GM19397 (cell line): ENCODE results near the gene IDUA.

Experiments
- ATAC-seq: cut with Tn5 transposase; IDR thresholded peaks from one replicate; pipeline ENCODE4 v1.9.1; 2021; ENCODE audit warnings: mild to moderate bottlenecking, moderate library complexity; ENCODE audit not compliant: unreplicated experiment

The IDUA gene

DNA sequence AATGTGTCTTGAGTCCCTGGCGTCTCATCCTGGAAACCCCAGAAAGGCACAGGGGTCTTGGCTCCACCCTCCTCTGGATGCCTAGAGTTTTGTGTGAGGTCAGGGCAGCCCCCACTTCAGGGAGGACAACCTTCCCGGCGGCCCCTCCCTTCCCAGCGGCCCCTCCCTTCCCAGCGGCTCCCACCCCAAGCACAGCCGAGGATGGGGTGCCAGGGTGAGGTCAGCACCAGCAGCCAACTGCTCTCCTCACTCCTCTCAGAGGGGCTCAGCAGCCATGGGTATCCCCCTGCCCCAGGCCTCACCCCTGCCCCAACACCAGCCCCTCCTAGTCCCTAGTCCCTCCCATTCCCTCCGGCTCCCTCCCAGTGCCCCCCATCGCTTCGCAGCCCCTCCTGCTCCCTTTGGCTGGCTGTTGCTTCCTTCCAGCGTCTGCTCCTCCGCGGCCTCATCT is 30.9 kb upstream of the IDUA start:
- ATAC-seq, result no peak

DNA sequence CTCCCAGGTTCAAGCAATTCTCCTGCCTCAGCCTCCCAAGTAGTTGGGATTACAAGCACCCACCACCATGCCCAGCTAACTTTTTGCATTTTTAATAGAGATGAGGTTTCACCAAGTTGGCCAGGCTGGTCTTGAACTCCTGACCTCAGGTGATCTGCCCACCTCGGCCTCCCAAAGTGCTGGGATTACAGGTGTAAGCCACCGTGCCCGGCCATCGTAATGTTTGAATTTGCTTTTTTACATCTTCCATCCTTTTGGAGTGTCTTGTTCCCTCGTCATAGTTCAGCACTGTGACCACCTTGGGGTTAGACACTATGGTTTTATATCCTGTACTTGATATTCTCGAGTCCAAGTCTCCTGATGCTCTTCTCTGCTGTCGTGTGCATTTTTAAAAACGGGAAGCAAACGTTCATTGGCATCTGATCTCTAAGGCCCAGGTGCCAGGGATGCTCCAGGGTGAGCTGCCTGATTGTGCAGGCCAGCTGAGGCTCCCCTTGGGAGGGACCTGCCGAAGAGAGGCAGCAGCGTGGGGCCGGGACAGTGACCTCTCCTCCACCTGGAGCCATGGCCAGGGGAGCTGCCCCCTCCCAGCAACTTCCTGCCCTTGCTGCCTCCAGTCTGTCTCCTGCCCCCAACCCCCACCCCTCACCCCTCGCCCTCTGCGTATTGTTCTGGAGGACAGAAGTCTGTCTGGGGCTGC is 30.2 kb upstream of the IDUA start:
- ATAC-seq, result no peak

DNA sequence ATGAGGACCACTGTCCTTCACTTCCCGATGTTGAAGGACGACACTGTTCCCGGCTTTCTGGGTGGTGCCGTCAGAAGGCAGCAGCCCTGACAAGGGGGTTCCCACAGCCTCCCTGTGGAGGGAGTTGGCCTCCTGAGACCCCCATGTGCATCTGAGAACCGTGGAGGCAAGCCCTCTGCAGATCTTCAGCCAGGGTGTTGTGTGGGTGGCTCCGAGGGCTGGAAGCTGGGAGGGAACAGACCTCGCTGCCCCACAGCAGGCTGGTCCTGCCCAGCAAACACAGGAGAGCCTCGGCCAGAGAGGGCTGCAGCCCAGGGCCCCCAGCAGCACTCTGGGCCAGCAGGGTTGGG is 29.6 kb upstream of the IDUA start:
- ATAC-seq, result no peak

DNA sequence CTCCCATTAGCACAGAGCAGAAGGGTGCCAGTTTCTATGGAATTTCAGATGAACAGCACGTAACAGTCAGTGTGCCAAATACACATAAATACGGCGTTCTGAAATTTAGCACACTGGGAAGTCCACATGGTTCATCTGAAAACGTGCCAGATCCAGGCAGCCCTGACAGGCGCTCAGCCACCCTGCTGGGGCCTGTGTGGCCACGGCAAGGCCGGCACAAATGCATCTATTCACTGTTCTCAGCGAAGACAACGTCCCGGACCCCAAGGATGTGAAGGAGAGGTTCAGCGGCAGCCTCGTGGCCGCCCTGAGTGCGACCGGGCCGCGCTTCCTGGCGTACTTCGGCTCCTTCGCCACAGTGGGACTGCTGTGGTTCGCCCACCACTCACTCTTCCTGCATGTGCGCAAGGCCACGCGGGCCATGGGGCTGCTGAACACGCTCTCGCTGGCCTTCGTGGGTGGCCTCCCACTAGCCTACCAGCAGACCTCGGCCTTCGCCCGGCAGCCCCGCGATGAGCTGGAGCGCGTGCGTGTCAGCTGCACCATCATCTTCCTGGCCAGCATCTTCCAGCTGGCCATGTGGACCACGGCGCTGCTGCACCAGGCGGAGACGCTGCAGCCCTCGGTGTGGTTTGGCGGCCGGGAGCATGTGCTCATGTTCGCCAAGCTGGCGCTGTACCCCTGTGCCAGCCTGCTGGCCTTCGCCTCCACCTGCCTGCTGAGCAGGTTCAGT is 29.1 kb upstream of the IDUA start:
- no peak for ATAC-seq

DNA sequence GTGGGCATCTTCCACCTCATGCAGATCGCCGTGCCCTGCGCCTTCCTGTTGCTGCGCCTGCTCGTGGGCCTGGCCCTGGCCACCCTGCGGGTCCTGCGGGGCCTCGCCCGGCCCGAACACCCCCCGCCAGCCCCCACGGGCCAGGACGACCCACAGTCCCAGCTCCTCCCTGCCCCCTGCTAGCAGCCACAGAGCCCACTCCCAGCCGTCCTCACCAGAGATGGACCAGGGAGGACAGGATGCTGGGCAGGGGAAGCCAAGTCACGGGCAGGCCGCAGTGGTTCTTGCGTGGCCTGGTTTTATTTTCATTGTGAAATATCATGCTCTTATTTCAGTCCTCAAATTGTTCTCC is 28.6 kb upstream of the IDUA start:
- no peak for ATAC-seq

DNA sequence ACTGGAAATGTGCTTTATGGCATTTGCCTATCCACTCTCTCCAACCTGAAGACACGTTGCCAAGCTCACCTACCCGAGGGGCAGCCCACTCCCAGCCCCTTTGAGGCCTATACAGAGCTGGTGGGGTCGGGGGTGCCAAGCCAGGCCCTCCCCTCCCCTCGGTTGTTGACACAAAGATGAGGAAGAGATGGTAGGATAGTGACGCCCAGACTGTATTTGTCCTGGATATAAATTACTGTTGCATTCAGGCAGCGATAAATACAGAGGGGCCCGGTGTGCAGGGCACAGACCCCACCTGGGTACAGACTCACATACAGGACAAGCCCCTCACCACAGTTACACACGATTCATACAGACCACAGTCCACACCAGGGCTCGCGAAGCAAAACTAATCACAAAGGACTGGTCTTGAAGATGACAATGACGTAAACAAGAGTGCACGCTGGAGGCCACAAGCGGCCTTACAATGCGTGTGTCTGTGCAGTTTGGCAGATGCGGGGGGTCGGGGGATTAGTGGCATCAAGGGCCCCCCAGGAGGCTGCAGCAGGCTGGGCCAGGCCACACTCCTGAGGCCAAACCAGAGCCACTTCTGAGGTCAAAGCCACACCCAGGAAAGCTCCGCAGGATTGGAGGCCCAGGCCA is 28.0 kb upstream of the IDUA start:
- ATAC-seq, result no peak

DNA sequence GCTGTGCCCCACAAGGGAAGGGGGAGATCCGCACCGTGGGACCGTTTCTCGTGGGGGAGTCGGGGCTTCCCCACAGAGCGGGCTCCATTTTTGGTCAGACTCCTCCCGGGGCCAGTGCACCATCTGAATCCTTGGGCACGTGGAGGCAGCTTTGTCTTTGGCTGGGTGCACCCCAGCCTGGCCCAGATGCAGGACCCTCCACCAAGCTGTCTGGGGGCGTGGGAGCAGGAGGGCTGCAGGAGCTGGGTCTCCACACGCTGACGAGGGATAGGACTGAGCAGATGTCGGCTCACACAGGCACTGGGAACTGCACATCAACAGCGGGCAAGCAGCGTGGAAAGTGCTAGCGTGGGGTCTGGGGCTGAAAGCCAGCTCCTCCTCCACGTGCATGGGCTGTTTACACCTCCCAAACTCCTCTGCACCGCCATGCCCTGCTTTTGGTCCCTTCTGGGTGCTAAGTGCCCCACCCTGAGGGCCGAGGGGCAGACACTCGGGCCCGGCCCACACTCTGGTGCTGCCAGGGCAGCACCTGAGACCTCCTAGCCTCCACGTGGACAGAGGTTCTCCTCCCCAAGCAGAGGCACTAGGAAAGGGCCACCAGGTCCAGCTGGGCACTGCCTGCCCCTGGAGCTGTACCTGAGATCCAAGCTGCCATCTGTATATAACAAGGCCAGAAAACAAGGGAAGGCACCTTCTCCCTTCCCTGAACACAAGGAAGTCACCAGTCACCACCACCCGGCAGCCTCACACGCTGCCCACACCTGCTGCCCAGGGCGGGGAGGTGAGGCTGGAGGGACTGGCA is 27.3 kb upstream of the IDUA start:
- ATAC-seq, result no peak

DNA sequence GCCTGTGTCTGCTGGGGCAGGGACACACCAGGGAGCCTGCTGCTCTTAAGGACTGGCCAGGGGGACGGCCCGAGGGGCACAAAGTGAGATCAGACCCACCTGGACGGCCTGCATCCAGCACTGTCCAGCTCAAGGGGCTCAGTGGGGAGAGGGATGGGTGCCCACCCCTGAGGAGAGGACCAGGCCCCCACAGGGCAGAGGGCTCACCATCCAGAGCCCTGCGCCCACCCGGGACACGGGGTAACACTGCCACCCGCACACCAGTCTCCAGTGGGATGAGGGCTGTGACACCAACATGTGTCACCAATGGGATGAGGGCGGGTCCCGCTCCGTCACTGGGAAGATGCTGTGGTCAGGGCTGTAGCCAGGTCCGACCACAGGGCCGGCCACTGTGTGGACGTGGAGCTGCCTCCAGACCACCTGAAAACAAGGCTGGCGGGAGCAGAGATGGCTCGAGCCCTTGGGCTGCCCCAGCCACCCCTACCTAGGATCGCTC is 26.7 kb upstream of the IDUA start:
- ATAC-seq, result no peak

DNA sequence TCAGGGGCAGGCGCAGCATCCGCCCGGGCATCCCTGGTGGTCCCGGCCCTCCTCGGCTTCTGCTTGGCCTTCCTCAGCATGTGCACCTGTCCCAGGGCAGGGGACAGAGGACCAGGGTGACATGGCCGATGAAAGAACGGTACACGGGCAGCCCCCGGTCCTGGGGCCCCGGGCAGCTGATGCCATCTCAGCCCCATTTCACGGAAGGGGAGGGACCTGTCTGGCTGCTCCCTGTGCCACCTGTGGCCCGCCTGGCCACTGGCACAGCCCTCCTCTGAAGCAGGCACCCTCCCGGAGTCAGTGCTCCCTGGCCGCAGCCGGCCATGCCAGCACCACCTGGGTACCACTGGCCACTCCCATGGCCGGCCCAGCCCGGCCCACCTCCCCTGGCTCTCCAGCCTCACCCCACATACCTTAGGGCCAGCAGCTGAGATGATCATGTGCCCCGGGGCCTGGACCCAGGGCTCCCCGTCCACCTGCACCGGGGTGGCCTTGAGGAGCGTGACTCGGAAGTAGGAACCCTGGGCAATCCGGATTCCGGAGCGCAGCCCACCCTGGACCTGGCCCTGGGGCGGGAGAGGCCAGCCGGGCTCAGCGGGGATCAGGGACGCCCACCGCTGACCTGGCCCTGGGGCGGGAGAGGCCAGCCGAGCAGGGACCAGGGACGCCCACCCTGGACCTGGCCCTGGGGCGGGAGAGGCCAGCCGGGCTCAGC is 26.1 kb upstream of the IDUA start:
- no peak for ATAC-seq

DNA sequence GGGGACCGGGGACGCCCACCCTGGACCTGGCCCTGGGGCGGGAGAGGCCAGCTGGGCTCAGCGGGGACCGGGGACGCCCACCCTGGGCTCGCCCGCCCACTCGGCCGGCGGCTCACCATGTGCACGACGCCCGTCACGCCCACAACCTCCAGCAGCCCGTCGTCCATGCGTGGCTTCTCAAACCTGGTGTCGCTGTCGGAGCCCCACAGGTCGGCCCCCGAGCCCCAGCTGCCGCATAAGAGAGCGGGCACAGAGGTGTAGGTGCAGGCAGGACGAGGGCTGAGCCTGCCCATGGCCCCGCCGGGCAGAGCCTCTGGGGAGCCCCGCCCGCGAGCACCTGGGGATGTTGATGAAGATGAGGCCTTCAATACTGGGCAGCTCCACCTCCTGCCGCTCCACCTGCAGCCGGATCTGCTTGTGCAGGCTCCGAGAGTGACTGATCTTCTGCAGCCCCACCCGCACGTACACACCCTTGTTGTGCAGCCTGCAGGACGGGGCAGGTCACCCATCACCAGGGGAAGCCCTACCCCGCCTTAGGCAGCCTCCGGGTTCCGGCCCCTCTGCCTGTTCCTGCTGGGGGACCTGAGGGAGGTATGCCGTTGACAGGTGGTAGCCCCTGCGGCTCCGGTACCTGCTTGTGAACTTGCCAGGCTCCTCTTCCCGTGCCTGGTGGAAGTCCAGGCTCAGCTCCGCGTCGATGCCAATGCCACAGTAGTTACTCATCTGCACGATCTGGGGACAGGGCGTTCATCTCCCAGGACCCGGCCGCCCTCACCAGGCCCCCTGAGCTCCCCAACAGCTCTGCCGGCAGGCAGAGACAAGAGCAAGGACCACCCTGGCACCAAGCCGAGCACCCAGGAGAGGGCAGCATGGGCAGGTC is 25.3 kb upstream of the IDUA start:
- no peak for ATAC-seq

DNA sequence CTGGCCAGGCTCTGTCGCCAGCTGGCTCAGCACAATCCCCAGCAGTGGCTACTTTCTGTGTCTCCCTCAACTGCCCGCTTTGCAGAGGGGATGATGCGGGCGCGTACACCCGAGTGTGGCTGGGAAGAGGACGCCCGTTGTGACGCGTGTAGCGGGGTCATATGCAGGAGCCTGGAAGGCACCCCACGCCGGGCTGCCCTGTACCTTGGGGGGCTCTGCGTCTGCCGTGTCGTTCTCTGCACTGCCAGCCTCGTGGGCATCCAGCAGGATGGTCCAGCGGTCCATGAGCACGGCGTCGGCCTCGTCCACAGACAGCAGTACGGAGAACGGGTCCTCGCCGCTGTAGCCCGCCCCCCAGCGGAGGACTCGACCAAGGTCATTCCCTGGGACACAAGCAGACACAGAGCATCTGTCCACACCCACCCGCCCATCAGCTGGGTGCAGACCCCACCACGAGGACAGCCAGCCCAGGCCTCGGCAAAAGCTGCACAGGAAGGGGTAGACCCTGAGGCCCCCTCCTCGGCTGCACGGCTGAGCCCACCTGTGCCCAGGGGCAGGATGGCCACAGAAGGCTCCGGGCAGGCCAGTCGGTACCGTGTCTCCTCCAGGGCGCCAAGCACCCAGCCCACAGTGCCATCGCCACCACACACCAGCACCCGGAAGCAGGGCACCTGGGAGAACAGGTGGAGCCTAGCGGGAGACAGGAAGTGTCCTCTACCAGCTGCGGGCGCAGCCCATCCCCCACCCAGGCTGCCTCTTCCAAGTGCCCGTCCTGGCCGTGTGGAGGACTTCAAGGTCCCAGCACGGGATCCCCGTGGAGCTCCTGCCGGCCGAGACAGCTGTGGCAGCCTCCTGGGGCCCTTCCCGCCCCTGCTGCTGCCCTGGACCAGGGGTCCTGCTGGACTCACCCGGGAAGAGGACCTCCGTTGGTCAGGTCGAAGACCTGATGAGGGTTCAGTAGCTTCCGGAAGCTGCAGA is 24.3 kb upstream of the IDUA start:
- no peak for ATAC-seq

DNA sequence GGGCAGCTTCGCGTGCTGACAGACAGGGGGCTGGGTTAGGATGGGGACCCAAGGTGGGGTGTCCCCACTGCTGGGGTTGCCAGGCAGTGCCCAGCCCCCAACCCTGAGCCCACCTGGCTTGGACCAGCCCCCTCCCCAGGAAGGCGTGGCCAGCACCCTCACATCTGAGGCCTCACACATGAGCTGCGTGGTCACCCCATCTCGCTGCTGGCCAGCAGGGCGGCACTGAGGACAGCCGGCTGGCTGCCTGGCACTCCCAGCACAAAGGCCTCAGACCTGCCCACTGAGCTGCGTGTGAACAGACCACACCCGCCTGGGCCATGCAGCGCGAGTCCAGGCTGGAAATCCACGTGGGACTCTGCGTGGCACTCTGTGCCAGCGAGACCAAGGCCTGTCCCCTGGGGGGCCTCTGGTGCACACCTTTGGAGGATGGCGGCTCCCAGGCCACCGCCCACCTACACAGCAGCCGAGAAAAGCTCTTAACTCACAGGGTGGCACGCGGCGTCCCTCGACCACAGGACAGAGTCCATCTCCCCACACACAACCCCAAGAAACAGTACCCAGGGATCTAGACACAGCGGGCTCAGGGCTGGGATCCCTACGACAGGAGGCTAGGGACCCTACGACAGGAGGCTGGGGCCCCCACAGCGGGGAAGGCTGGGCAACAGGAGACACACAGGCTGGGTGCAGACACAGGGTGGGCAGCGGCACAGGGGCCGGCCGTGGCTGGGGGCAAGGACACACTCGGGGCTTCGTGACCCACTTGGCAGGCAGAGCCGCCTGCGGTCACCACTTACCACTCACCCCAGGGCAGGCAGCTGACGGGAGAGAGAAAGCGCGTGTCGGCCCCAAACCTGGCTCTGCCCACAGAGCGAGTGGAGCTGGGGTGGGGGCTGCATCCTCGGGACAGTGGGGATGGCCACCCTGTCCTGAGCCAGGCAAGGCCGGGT is 23.3 kb upstream of the IDUA start:
- ATAC-seq, result no peak

DNA sequence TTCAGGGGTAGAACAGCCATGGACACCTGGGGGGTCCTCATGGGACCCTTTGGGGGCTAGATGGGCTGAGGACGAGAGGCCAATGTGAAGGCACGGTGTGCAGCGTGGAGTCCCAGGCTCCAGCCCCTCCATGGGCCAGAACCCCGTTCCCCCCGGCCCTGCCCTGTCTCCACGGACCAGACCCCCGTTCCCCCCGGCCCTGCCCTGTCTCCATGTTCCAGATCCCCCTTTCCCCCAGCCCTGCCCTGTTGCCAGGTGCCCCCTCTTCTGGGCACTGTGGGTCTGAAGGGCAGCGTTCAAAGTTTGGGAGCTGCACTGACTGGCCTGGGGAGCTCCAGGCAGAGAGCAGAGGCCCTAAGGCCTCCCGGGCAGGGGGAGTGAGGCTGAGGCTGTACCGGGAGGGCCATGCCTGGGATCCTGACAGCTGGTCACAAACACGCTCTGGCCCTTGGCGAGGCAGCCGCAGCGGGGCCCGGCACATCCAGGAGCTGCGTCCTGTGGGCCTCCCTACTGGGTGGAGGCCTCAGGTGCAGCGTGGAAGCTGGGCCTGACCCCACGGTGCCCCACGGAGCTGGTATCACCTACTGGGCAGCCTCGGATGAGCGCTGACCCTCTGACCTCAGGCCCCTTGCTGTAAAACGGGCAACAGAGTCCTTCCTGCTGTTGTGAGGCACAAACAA is 22.4 kb upstream of the IDUA start:
- ATAC-seq, result no peak

DNA sequence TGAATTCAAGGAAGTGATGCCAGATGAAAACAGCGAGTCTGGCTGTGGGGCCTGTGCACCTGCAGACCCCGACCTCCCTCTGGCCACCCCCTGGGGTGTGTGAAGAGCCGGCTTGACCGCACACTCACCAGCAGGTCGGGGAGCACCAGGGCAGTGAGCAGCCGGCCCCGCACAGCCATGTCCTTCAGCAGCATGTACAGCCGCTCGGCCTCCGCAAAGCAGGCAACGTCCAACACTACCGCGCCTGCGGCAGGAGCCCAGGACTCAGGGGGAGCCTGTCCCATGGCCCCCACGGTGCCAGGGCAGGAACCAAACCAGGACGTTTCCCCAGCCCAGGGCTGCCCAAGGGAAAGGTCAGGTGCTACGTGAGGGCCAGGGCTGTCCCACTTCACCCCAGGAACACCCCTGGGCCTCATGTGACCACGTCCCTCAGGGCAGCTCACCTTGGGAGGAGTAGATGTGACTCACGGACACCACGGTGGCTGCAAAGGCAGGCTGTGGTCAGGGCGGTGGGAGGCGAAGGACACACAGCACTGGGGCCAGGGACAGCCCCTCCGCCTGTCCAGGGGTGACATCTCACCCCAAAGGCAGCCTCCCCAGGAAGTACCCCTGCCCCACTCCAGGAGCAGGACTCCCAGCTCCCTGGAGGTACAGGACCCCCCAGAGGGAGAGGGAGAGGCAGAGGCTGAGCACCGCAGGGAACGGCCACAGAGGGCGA is 21.6 kb upstream of the IDUA start:
- no peak for ATAC-seq

DNA sequence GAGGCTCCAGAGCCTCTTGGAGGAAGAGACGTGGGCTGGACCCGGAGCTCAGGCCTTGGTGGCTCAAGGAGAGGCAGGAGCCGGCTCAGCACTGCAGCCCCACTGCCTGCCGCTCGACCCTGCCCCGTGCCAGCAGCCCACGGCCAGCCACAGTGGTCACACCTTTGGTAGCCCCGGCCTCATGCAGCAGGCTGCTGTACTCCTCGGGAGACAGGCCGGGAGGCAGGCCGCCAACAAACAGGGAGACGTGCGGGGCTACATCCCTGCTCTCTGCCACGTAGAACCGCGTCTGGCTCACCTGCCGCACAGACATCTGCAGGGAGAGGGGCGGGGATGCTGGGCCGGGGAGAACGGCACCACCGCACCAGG is 21.1 kb upstream of the IDUA start:
- ATAC-seq, result no peak
